ENCODE data around the gene TMED9. TPM values are rescaled to one million over a fixed set of nuclear protein-coding genes. Genes with fewer than 3 reads are reported as not detected.

Gene TMED9
- total and polyA plus RNA-seq, 10 of the 15 experiments (the other 5 are each of a cell fraction or from before 2014, with no cell fraction given): 35.7 to 144 (median 105) TPM

DNA sequence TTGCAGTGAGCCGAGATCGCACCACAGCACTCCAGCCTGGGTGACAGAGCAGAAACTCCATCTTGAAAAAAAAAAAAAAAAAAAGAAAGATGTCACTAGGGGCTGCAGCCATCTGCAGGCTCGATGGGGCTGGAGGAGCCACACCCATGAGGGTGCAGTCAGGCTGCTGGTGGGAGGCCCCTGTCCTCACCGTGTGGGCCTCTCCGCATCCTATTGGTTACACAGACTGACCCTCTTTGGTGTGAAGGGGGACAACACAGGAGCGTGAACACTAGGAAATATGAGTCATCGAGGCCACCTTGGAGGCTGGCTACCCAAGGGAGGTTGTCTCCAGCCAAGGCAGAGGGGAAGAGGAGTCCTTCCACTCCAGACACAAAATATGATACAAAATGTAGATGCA is 23.7 kb upstream of the TMED9 start:
- Histone ChIP-seq H2AFZ (ENCODE audit: control insufficient read depth, low read depth, low read length) (no peak overlapping the region), H4K20me1 (ENCODE audit: control insufficient read depth, insufficient read depth) (no peaks in the 10 kb centered on the region), H3K4me1 (ENCODE audit: control insufficient read depth, insufficient read depth, low read length) (no peaks in the 10 kb centered on the region), H3K27me3 (replicated peaks in 1 of 2; ENCODE audit: control insufficient read depth in 2 of 2, insufficient read depth in 2 of 2, low read length in 1 of 2) (no peaks in the 10 kb centered on the region), H3K27ac (ENCODE audit: control insufficient read depth, insufficient read depth) (no peak overlapping the region), H3K4me3 (no peak overlapping the region), H3K79me2 (ENCODE audit: control insufficient read depth, insufficient read depth, low read length) (no peaks in the 10 kb centered on the region), H3K9me3 (replicated peaks; ENCODE audit: control insufficient read depth, insufficient read depth, low read length) (no peaks in the 10 kb centered on the region), H3K9ac (ENCODE audit: control insufficient read depth, insufficient read depth, low read length) (no peak overlapping the region), H3K4me2 (ENCODE audit: control insufficient read depth, insufficient read depth) (no peak overlapping the region), H3K36me3 (ENCODE audit: control insufficient read depth in 2 of 2, insufficient read depth in 2 of 2, low read length in 1 of 2) (no peaks in the 10 kb centered on the region)
- WGBS (ENCODE audit: insufficient coverage, insufficient replicate concordance, low lambda C conversion rate, missing lambda C conversion rate): 59% methylated on average over 7 of the region's 7 CpGs
- DNase-seq (ENCODE audit: low read depth, low spot score) (no peak), FAIRE-seq (no peak), ATAC-seq (no peak)
- ChIA-PET POLR2A (no interaction called here), RAD21 (ENCODE audit: unreplicated experiment) (no interaction called here), CTCF (no interaction called here), SMC1A (ENCODE audit: uncharacterized antibody, unreplicated experiment) (no interaction called here)
- intact Hi-C loops (cut with micrococcal nuclease; ENCODE audit: unreplicated experiment): no loop called here
- no peak for TF ChIP-seq DPF2 (IDR thresholded peaks at IDR 0.05)
- no peak for TF ChIP-seq SPI1 (IDR thresholded peaks at IDR 0.05; ENCODE audit: borderline replicate concordance, insufficient read depth, low read depth, low read length)
- TF ChIP-seq SUZ12 (IDR thresholded peaks at IDR 0.05; ENCODE audit: unreplicated experiment): no peak
- TF ChIP-seq MEF2A (IDR thresholded peaks at IDR 0.05; ENCODE audit: insufficient read depth, low read depth, low read length): no peak
- TF ChIP-seq NBN (IDR thresholded peaks at IDR 0.05): no peak
- no TSS peak for BruUV-seq (replicated peaks)
- in situ Hi-C loops (cut with MboI): no loop called here

DNA sequence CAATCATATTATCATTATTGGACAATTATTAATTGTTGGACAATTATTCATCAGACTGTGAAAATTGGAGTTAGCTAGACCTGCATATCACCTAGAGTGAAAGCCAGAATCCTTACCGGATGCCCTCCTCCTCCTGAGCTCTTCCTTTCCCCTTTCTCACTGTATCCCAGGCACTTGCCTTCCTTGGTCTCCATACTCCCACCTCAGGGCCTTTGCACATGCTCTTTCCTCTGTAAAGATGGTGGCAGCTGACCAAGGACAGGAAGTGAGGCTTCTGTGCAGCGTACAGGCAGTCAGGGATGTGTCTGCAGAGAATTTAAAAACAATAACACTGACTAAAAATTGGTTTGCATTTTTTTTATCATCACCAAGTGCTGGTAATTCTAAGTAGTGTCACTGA is 22.1 kb upstream of the TMED9 start:
- ChIA-PET POLR2A (no interaction called here), SMC1A (ENCODE audit: uncharacterized antibody, unreplicated experiment) (interaction anchor here (0.6 kb wide), 1 partner anchor 96 kb away, joined by 3 read pairs; no protein-coding TSS in a partner anchor), CTCF (interaction anchor here (1.3 kb wide), 1 partner anchor 9 kb away, joined by 3 read pairs; no protein-coding TSS in a partner anchor), RAD21 (ENCODE audit: unreplicated experiment) (no interaction called here)
- Histone ChIP-seq H3K4me3 (no peak overlapping the region), H3K27ac (ENCODE audit: control insufficient read depth, insufficient read depth) (no peak overlapping the region), H2AFZ (ENCODE audit: control insufficient read depth, low read depth, low read length) (no peak overlapping the region), H3K27me3 (replicated peaks in 1 of 2; ENCODE audit: control insufficient read depth in 2 of 2, insufficient read depth in 2 of 2, low read length in 1 of 2) (no peaks in the 10 kb centered on the region), H3K4me2 (ENCODE audit: control insufficient read depth, insufficient read depth) (no peak overlapping the region), H3K9me3 (replicated peaks; ENCODE audit: control insufficient read depth, insufficient read depth, low read length) (no peaks in the 10 kb centered on the region), H3K4me1 (ENCODE audit: control insufficient read depth, insufficient read depth, low read length) (no peaks in the 10 kb centered on the region), H3K79me2 (ENCODE audit: control insufficient read depth, insufficient read depth, low read length) (no peaks in the 10 kb centered on the region), H4K20me1 (ENCODE audit: control insufficient read depth, insufficient read depth) (no peaks in the 10 kb centered on the region), H3K36me3 (ENCODE audit: control insufficient read depth in 2 of 2, insufficient read depth in 2 of 2, low read length in 1 of 2) (no peaks in the 10 kb centered on the region), H3K9ac (ENCODE audit: control insufficient read depth, insufficient read depth, low read length) (no peak overlapping the region)
- in situ Hi-C loops (cut with MboI) (no loop called here), intact Hi-C loops (cut with micrococcal nuclease; ENCODE audit: unreplicated experiment) (no loop called here)
- FAIRE-seq: no peak
- no peak for ATAC-seq
- no peak for DNase-seq (ENCODE audit: low read depth, low spot score)
- TF ChIP-seq ETV6 (conservative IDR thresholded peaks at IDR 0.05 in 1 of 2, IDR thresholded peaks at IDR 0.05 in 1 of 2; ENCODE audit: borderline replicate concordance in 1 of 2, low read depth in 1 of 2): no peak
- TF ChIP-seq POLR2AphosphoS5 (IDR thresholded peaks at IDR 0.05; ENCODE audit: low read length): no peak
- no peak for TF ChIP-seq HDGF (IDR thresholded peaks at IDR 0.05)
- TF ChIP-seq EP300 (IDR thresholded peaks at IDR 0.05; ENCODE audit: borderline replicate concordance in 1 of 2, control insufficient read depth in 1 of 2, low read depth in 2 of 2, low read length in 2 of 2): no peak
- no peak for TF ChIP-seq ESRRA (IDR thresholded peaks at IDR 0.05; ENCODE audit: low read length)
- 52% methylated on average over 2 of the region's 2 CpGs for WGBS (ENCODE audit: insufficient coverage, insufficient replicate concordance, low lambda C conversion rate, missing lambda C conversion rate)
- no TSS peak for BruUV-seq (replicated peaks)
